Measurements from ENCODE around the gene ZFYVE27.

DNA sequence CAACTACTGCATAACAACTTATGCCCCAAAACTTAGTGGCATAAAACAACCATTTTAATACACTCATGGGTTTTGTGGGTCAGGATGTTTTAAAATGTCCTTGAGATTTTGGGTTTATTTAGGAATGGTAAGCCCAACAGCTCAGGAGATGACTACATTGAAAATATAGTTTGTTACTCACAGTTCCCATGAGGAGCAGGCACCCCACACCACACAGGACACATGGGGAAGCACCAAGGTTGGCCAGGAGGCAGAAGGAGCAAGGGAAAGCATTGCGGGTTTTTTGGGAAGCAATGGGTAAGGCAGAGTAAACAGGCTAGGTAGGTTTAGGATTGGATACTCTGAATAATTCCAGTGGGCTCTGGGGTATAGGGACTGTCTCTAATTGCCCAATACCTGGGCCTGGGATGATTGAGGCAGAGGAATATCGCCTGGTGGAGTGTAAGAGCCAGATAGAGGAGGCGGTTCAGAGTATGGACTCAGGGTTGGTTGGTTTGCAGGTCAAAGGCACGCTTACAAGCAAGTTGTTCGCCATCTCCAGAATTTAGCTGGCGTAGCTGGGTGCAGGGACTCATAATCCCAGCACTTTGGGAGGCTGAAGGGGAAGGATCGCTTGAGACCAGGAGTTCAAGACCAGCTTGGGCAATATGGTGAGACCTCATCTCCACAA lies 33.4 kb upstream of the ZFYVE27 start:
- TF ChIP-seq EZH2 (IDR thresholded peaks at IDR 0.05; ENCODE audit: borderline replicate concordance, low read depth, low read length, poor library complexity, severe bottlenecking): no peak
- TF ChIP-seq, protein P1, sequence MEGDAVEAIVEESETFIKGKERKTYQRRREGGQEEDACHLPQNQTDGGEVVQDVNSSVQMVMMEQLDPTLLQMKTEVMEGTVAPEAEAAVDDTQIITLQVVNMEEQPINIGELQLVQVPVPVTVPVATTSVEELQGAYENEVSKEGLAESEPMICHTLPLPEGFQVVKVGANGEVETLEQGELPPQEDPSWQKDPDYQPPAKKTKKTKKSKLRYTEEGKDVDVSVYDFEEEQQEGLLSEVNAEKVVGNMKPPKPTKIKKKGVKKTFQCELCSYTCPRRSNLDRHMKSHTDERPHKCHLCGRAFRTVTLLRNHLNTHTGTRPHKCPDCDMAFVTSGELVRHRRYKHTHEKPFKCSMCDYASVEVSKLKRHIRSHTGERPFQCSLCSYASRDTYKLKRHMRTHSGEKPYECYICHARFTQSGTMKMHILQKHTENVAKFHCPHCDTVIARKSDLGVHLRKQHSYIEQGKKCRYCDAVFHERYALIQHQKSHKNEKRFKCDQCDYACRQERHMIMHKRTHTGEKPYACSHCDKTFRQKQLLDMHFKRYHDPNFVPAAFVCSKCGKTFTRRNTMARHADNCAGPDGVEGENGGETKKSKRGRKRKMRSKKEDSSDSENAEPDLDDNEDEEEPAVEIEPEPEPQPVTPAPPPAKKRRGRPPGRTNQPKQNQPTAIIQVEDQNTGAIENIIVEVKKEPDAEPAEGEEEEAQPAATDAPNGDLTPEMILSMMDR (conservative IDR thresholded peaks at IDR 0.05; ENCODE audit: low read depth, low read length): no peak

All from A673 (cell line).